AG04450 (cell line): ENCODE results near the gene NDUFB1. TPM values are rescaled to one million over a fixed set of nuclear protein-coding genes. Genes with fewer than 3 reads are reported as not detected.

Source experiments
- CTCF ChIA-PET: fragments of 300-600, 350-600 bp; formaldehyde crosslinking; extraction: SDS; loops from one replicate; lab custom pipeline; 2022; ENCODE audit warnings: antibody characterized with exemption, inconsistent platforms; lab: Charles Lee
- POLR2A ChIA-PET: fragments of 350-600 bp; formaldehyde crosslinking; extraction: SDS; loops from one replicate; lab custom pipeline; 2021; ENCODE audit warnings: antibody characterized with exemption, inconsistent platforms; lab: Yijun Ruan, JAX
- DNase-seq: peaks from one replicate; pipeline ENCODE4 v3.0.0-alpha.2; 2011; ENCODE audit warnings: low read depth, low spot score
- H3K27ac ChIP-seq: one replicate; pipeline ENCODE4 v1.5.1; 2012; ENCODE audit warnings: low read depth, low read length, control low read depth
- H3K27me3 ChIP-seq: one replicate; pipeline ENCODE4 v1.6.0; 2012; ENCODE audit warnings: low read length; ENCODE audit not compliant: control insufficient read depth, insufficient read depth
- H3K4me3 ChIP-seq: 2 replicates; pipeline ENCODE4 v1.5.1; 2011; ENCODE audit warnings: mild to moderate bottlenecking, low read depth, low read length, control low read depth
- H3K9me3 ChIP-seq: 2 replicates; pipeline ENCODE4 v1.5.1; 2012; ENCODE audit warnings: low read length; ENCODE audit not compliant: control insufficient read depth, insufficient read depth
- CTCF ChIP-seq: IDR thresholded peaks from 2 replicates; pipeline ENCODE4 v1.5.1; 2011; ENCODE audit warnings: low read depth, low read length, control low read depth, inconsistent platforms
- polyA plus RNA-seq: library from polyadenylated mRNA; depleted of rRNA; stranded (reverse); fragments of >200 nt; gene quantifications from 2 replicates; pipeline ENCODE4 v1.2.3, GENCODE V29; 2011

NDUFB1 gene
- polyA plus RNA-seq, 1 experiment = 448 TPM

DNA sequence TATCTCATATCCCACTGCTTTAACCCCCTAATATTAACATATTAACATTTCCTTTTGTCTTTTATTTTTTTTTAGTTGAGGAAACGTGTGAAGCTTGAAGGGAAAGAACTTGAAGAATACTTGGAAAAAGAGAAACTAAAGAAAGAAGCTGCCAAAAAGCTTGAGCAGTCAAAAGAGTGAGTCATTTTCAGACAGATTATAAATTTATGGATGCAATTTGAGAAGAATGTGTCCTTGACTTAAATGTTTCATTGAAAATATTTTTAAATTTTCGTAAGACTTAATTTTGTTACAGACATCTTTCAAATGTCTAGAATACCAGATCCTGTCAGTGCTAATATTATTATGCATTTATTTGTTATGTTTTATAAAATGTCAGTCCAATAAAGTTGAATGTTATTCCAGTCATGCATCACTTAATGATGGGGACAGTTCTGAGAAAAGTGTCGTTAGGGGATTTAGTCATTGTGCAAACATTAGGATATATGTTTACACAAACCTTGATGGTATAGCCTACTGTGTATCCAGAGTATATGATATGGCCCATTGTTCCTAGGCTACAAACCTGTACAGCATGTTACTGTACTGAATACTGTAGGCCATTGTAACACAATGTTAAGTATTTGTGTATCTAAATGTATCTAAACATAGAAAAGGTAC, 32.9 kb upstream of the NDUFB1 start:
- POLR2A ChIA-PET = no interaction called here
- no peak overlapping the region for H3K4me3 ChIP-seq
- no peak for DNase-seq
- no peak for TF ChIP-seq CTCF
- H3K9me3 ChIP-seq = no peaks in the 10 kb centered on the region
- no peak overlapping the region for H3K27ac ChIP-seq
- no peaks in the 10 kb centered on the region for H3K27me3 ChIP-seq
- CTCF ChIA-PET = interaction anchor here (0.6 kb wide), 1 partner anchor 561 kb away, joined by 6 read pairs; no protein-coding TSS in a partner anchor

GRCh38 chr14:92153581-92153980, 32.1 kb upstream of the NDUFB1 start:
- ChIA-PET CTCF (interaction anchor here (0.6 kb wide), 2 partner anchors 47 to 561 kb away, joined by 4 to 6 read pairs; partner anchors contain the start of gene ATXN3), POLR2A (no interaction called here)
- Histone ChIP-seq H3K9me3 (no peaks in the 10 kb centered on the region), H3K27me3 (no peaks in the 10 kb centered on the region), H3K27ac (no peak overlapping the region), H3K4me3 (no peak overlapping the region)
- no peak for TF ChIP-seq CTCF
- DNase-seq = no peak

DNA sequence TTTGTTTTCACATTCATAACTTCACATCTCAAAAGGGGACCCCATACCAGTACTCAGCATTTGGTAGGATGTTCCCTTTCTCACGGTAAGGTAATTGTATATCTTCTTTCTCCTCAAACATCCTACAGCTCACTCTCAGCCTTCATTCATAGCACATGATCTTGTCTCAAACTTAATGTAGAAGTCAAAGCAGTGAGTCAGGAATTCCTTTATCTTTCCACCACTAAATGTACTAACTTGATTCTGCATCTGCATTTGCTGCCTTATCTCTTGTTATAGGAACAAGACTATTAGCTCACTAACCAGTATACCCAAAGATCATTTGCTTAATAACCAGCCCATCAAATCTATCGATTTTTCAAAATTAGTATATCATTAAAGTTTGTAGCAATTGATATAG, 23.2 kb upstream of the NDUFB1 start:
- POLR2A ChIA-PET = no interaction called here
- CTCF ChIA-PET = interaction anchor here (0.8 to 2.5 kb wide), 3 partner anchors 9 to 542 kb away, joined by 3 to 17 read pairs (median 3); no protein-coding TSS in a partner anchor
- no peak for DNase-seq

GRCh38 chr14:92143962-92144361, 22.5 kb upstream of the NDUFB1 start:
- no peak for TF ChIP-seq CTCF
- POLR2A ChIA-PET = no interaction called here
- H3K9me3 ChIP-seq = no peaks in the 10 kb centered on the region
- DNase-seq = no peak
- no peak overlapping the region for H3K27ac ChIP-seq
- no peak overlapping the region for H3K4me3 ChIP-seq
- CTCF ChIA-PET = interaction anchor here (0.8 to 2.5 kb wide), 3 partner anchors 9 to 543 kb away, joined by 3 to 17 read pairs (median 3); no protein-coding TSS in a partner anchor
- no peaks in the 10 kb centered on the region for H3K27me3 ChIP-seq

More for the DNA sequence above, 23.2 kb upstream of the NDUFB1 start:
- Histone ChIP-seq H3K27me3 (no peaks in the 10 kb centered on the region), H3K4me3 (no peak overlapping the region), H3K27ac (no peak overlapping the region), H3K9me3 (no peaks in the 10 kb centered on the region)
- no peak for TF ChIP-seq CTCF

DNA sequence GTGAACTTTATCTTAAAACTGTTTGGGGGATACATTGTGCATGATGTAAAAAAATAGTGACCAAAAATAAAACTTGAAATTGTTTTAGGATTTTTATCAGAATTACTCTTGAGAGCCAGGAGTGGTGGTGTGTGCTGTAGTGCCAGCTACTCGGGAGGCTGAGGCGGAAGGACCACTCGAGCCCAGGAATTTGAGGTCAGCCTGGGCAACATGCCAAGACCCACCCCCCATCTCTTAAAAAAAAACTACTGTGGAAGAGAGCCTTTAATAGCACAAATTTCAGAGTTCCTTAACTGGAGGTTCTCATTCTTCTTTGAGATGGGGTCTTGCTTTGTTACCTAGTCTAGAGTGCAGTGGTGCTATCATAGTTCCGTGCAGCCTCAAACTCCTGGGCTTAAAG, 21.8 kb upstream of the NDUFB1 start:
- H3K27ac ChIP-seq = no peak overlapping the region
- no peaks in the 10 kb centered on the region for H3K9me3 ChIP-seq
- DNase-seq = no peak
- no peak for TF ChIP-seq CTCF
- H3K4me3 ChIP-seq = no peak overlapping the region
- POLR2A ChIA-PET = no interaction called here
- no peaks in the 10 kb centered on the region for H3K27me3 ChIP-seq
- CTCF ChIA-PET = interaction anchor here (1.2 to 2.5 kb wide), 2 partner anchors 8 to 314 kb away, joined by 3 to 17 read pairs; no protein-coding TSS in a partner anchor
